Measurements from ENCODE around the gene ASRGL1. TPM values are rescaled to one million over a fixed set of nuclear protein-coding genes. Genes with fewer than 3 reads are reported as not detected.

ASRGL1 gene
- total and polyA plus RNA-seq, 7 donors = 2.2 to 15.0 (median 5.1) TPM

DNA sequence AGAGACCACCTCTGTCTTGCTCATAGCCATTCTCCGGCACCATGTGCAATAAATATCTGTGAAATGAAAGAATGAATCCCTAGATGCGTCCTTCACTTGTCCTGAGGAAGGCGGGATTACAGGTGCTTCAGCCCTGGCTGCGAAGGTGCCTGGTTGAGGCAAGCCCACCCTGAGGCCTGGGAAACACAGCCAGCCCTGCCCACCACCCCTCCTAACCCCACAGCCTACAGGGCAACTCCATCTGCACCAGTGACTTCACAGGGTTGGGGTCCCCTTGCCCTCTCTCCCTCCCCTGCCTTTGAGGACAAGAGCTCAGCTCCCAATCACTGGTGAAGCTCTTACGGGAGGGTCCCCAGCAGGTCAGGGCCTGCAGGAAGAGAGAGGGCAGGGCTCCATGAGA is 64.1 kb downstream of the ASRGL1 start:
- intact Hi-C loops (cut with DNase I) = no loop called here

GRCh38 chr11:62401811-62402210 is 64.6 kb downstream of the ASRGL1 start:
- intact Hi-C loops (cut with DNase I) = no loop called here

More for the DNA sequence above, 64.1 kb downstream of the ASRGL1 start:
- Histone ChIP-seq H3K27ac (no peak overlapping the region), H3K27me3 (ENCODE audit: insufficient read depth in 3 of 3, low read length in 2 of 3) (no peaks in the 10 kb centered on the region), H3K4me3 (peak overlapping the region; percentile 4), H3K4me1 (peaks cover 31% of the 10 kb centered on the region), H3K9me3 (no peaks in the 10 kb centered on the region), H3K36me3 (ENCODE audit: insufficient read depth in 1 of 2, low read depth in 1 of 2) (no peaks in the 10 kb centered on the region)
- ATAC-seq (no peak), DNase-seq (no peak)
- TF ChIP-seq CTCF (IDR thresholded peaks at IDR 0.05) = no peak
- WGBS, 3 donors = 74 to 88% (median 85%) methylated on average over 5 of the region's 5 CpGs

DNA sequence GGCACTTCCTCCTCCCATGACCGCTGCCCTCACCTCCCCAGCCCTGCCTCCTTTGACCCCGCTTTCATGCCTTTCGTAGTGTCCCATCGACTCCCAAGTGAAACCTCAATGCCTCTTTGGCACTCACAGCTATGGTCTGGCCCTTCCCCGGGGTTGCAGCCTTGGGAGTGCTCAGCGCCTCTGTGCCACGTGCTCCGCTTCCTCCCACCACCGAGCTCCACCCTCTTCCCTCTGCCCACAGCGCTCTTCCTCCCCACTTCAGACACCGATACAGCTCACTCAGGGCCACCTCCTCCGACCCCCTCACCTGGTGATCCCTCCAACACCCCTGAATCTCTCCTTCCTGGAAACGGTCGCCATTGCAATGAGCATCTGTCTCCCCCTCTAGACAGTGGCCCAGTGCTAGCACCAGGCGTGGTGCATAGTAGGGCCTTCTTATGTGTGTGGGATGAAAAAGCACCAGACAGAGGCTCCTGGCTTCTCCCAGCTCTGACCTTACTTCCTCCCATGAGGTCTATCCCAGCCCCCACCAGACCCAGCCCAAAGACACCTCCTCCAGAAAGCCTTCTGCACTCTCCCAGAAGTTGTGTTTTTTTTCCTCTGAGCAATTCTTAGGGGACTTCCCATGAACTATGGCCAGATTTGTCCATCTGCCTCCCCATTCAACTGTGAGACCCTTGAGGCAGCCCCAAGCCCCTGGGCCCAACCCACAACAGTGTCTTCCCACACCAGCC is 65.1 kb downstream of the ASRGL1 start:
- Histone ChIP-seq H3K9me3 (no peaks in the 10 kb centered on the region), H3K4me3 (no peak overlapping the region), H3K36me3 (ENCODE audit: insufficient read depth in 1 of 2, low read depth in 1 of 2) (no peaks in the 10 kb centered on the region), H3K27me3 (ENCODE audit: insufficient read depth in 3 of 3, low read length in 2 of 3) (no peaks in the 10 kb centered on the region), H3K4me1 (peaks cover 31% of the 10 kb centered on the region), H3K27ac (no peak overlapping the region)
- intact Hi-C loops (cut with DNase I) = no loop called here
- ATAC-seq (peak in 3 of 4 donors; percentile 54 to 61 (median 55)), DNase-seq (peak; percentile 74 to 81)
- 51 to 54% (median 53%) methylated on average over 15 of the region's 15 CpGs for WGBS, 3 donors
- TF ChIP-seq CTCF (IDR thresholded peaks at IDR 0.05) = no peak

More at GRCh38 chr11:62401811-62402210, 64.6 kb downstream of the ASRGL1 start:
- no peak overlapping the region for H3K4me3 ChIP-seq
- H3K36me3 ChIP-seq (ENCODE audit: insufficient read depth in 1 of 2, low read depth in 1 of 2) = no peaks in the 10 kb centered on the region
- H3K4me1 ChIP-seq = peaks cover 31% of the 10 kb centered on the region
- WGBS, 3 donors = 55 to 61% (median 56%) methylated on average over 7 of the region's 7 CpGs
- H3K9me3 ChIP-seq = no peaks in the 10 kb centered on the region
- no peak for TF ChIP-seq CTCF (IDR thresholded peaks at IDR 0.05)
- DNase-seq (no peak), ATAC-seq (no peak)
- no peaks in the 10 kb centered on the region for H3K27me3 ChIP-seq (ENCODE audit: insufficient read depth in 3 of 3, low read length in 2 of 3)
- H3K27ac ChIP-seq = no peak overlapping the region

GRCh38 chr11:62402960-62403730 is 65.9 kb downstream of the ASRGL1 start:
- 59 to 75% (median 67%) methylated on average over 12 of the region's 12 CpGs for WGBS, 3 donors
- intact Hi-C loops (cut with DNase I) = no loop called here
- no peak for TF ChIP-seq CTCF (IDR thresholded peaks at IDR 0.05)
- H3K27ac ChIP-seq = no peak overlapping the region
- no peak overlapping the region for H3K4me3 ChIP-seq
- ATAC-seq (no peak), DNase-seq (no peak)
- H3K9me3 ChIP-seq = no peaks in the 10 kb centered on the region
- H3K4me1 ChIP-seq = peaks cover 26% of the 10 kb centered on the region
- H3K27me3 ChIP-seq (ENCODE audit: insufficient read depth in 3 of 3, low read length in 2 of 3) = no peaks in the 10 kb centered on the region
- no peaks in the 10 kb centered on the region for H3K36me3 ChIP-seq (ENCODE audit: insufficient read depth in 1 of 2, low read depth in 1 of 2)

Data from psoas muscle (tissue), 8 donors.